ENCODE results near the gene DTNA.

Gene DTNA

DNA sequence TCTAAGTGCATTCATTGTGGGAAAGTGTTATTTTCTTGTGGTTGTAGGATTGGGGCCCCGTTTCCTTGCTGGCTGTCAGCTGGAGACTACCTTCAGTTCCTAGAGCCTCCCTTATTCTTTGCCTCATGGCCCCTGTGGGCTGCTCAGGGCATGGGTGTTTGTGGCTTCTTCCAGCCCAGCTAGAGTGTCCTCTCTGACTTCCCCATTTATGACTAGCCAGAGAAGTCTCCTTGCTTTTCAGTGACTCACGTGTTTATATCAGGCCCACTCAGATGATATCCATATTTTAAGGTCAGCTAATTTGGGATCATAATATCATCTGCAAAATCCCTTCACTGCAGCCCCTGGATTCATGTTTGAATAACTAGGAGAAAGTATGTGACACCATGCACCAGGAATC is 62.8 kb downstream of the DTNA start:
- FAIRE-seq = no peak

GRCh38 chr18:34773378-34773777 is 63.3 kb downstream of the DTNA start:
- FAIRE-seq = no peak

DNA sequence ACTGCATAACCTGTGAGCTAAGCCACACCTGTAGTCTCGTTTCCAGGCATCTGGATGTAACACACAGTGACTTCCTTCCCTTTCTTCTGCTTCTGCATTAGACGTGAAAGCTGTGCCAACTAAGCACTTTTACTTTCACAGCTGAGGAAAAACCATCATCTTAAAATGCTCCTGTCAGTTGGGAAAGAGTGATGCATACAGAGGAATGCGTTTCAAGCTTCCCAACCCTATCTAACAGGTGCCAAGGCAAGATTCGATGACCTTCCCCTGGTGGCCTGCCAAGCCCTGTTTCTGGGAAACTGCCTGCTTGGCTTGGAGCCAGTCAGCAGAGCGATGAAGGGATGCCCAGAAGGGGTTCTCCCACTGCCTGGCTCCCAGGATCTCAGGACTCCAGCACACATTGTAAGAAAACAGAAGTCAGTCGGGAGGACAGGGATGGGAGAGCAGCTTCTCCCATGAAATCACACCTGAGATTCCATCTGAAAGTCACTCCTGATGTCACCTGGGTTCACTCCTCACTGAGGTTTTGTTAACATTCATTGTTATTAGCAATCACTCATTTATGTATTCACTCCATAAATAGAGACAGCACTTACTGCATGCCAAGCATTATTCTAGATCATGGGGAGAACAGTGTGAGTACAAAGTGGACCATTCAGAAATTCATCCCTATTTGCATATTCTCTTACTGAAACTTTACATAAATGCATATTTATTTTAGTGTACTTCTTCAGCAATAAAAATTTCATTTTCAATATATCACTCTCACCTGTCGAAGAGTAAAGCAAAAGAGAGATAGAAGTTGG is 64.1 kb downstream of the DTNA start:
- no peak for FAIRE-seq

- FAIRE-seq = no peak
These were observed 65.4 kb downstream of the DTNA start for GRCh38 chr18:34775461-34775860.

DNA sequence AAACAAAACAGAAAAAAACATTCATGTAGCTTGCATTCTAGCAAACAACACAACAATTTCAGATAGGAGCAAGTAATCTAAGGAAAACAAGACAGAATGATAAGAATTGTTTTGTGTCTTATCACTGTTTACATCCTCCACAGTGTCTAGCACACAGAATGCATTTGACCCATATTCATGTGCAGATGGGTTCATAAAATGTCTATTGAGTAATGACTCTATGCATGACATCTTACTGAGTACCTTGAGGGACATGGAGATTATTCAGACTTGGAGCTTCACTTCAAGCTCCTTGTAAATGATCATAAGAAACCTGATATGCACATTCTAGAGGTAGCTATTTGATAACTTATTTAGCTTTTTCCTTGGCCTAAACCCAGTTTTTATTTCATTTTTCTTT is 69.0 kb downstream of the DTNA start:
- no peak for FAIRE-seq

- no peak for FAIRE-seq
These were observed 70.8 kb downstream of the DTNA start for GRCh38 chr18:34780856-34781255.

DNA sequence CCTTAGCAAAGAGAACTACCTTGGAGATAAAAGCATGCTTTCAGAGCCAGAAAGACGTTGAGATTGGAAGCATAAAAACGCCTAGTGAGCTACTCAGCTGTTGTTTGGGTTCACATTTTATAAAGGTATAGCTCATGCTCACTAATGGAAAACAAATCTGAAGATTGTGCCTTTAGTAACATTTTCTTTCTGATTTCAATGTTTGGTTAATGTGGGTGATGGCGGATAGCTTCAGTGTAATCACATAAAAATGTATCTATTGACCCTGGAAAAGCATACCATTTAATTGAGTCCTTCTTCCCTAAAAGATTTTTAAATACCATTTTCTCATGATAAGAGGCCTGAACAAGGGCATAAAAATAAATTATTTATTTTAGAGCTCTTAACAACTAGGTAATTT is 73.4 kb downstream of the DTNA start:
- no peak for FAIRE-seq

GRCh38 chr18:34786162-34786741 is 76.2 kb downstream of the DTNA start:
- no peak for FAIRE-seq

DNA sequence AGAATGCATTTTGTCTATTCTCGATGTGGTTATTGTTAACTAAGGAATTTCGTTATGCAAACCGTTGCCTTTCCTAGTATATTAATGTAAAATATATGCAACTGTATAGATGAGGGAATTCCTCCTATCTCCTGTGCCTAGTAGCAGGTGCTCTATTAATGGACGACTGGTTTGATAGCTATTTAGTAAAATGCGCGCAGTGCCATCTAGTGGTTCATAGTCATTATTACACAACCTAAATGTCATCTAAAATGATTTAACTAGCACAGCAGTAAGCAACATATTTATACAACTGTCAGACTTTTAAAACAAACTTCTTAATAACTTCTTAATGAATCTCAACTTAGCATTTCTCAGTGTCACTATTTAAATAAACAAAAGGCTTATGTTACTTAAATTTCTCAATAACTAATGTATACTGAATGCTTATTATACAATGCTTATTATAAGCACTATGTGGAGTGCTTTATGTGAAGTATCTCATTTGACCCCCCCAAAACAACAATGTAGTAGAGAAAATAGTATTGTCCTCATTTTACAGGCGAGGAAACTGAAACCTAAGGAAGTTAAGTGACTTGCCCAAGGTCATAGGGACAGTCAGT is 77.9 kb downstream of the DTNA start:
- peak; percentile 68 for FAIRE-seq

DNA sequence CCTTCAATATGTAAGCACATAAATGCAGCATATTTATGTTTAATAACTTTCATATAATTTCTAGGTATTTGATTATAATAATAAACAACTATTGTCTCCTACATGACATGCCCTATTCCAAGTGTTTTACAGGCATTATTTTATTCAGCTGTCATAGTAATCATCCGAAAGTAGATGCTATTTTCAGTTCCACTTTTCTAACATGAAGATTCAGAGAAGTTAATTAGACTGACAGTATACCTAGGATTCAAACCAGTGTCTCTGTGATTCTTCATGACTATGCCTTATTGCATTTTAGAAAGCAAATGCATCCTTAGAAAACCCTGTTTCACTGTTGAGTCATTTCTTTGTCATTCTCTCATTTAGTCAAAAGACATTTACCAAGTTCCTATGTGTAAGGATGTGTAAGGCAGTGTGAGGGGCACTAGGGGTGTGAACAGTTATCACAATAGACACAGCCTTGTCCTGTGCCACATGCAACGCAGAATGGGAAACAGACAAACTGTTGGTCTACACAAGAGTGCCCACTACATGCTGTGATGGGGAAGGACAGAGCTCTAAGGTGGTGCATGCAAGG is 79.8 kb downstream of the DTNA start:
- FAIRE-seq = no peak

DNA sequence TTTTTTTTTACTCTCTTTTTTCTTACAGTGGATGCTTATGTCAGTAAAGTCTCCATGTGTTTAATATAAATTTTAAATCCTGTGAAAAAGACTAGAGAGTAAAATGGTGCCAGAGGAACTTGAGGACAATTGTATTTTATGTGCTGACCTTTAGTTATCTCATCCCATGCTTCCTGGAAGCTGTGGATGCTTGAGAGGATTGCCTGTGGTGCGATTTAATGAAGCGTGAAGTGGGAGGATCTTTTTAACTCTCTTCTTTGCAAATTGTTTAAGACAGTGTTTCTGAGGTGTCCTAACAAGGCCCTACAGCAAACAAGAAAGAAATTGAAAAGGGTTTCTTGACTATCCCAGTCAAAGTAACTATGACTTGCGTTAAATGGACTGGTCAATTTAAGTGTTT is 84.2 kb downstream of the DTNA start:
- FAIRE-seq = no peak

GRCh38 chr18:34795070-34795732 is 85.1 kb downstream of the DTNA start:
- FAIRE-seq = no peak

GRCh38 chr18:34796035-34796657 is 86.0 kb downstream of the DTNA start:
- FAIRE-seq = no peak

DNA sequence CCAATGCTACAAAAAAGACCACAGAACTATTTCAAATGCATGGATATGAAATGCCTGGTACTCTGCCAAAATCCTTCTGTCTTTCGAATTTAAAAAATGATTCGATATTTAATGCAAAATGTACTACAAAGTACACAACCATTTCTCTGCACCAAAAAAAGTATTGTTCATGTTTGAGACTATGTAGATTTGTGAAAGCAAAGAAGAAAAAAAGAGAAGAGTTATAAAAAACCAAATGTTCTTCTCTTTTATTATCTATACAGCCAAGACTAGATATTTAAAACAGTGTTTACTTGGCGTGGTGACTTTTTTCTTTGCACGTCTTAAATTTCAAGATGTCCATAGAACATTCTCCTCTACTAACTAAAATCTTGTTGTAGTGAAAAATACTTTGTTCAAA is 89.2 kb downstream of the DTNA start:
- no peak for FAIRE-seq

DNA sequence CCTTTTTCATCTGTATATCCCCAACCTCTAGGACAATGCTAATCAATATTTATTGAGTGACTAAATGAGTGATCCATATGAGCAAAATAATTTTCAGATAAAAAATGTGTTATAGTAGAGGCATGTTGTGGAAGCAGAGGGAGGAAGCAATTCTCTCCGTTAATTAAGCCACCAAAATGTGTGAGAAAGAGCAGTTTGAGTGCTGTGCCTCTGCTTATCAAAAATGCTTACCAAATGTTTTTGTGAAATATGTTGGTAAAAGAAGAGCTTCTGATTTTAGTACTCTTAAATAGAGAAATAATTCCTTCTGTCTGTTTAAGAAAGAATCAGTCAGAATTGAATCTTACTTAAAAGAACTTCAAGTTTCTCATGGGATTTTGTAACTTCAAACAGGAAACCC is 90.3 kb downstream of the DTNA start:
- no peak for FAIRE-seq

DNA sequence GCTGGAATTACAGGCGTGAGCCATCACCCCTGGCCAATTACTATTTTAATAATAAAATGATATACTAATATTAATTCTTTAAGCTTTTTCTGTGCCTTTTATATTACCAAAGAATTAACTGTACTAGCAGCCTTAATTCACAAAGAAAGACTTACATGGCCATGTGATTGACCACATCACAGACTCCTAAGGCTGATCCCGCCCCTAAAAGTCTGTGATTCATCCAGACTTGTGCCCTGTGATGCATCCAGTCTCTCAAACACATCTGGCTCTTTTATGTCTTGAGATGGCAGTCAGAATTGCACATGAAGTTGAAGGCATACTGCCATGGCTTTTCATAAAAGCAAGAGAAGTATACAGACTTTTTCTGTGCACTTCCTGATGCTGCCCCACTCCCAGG is 91.7 kb downstream of the DTNA start:
- FAIRE-seq = no peak

- FAIRE-seq = no peak
These were observed 92.9 kb downstream of the DTNA start for GRCh38 chr18:34802959-34803358.

DNA sequence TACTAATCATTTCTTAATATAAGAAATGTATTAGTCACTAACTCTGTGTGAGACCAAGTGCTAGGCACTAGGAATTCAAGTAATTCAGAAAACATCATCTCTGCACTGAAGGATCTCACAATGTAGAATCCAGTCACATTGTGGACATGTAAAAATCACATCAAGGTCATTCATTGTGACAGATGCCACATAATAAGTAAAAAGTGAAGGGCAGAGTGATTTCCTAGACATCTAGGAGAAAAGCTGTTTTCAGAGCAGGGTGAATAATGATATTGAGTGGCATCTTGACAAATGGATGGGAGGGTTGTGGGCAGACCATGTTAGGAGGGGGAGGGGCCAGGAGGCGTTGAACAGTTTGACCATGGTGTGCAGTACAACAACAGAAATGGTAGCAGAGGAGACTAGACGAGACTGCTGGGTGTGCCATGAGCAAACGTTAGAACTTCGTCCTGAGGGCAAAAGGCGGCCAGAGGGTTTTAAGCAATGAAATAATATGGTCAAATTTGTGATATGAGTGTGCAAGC is 93.8 kb downstream of the DTNA start:
- no peak for FAIRE-seq

- no peak for FAIRE-seq
These were observed 95.2 kb downstream of the DTNA start for GRCh38 chr18:34805103-34805877.

DNA sequence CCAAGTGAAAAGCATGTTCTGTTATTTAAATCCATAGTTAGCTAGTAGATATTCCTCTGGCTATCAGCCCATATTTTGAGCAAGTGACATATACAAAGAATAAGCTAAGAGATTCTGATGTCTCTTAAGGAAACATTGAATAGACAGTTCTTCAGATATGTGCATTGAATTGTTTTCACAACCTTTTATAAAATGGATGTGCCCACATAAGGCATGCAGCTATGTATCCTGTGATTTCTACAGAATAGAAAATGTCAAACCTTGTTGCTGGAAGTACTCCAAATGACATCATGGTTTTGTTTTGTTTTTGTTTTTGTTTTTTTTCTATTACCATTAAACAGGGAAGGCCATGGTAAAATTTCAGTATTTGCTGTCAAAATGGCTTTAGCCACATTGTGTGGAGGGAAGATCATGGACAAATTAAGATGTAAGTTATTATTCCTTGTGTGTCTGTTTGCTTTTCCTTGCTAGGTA is 95.8 kb downstream of the DTNA start:
- FAIRE-seq = no peak

DNA sequence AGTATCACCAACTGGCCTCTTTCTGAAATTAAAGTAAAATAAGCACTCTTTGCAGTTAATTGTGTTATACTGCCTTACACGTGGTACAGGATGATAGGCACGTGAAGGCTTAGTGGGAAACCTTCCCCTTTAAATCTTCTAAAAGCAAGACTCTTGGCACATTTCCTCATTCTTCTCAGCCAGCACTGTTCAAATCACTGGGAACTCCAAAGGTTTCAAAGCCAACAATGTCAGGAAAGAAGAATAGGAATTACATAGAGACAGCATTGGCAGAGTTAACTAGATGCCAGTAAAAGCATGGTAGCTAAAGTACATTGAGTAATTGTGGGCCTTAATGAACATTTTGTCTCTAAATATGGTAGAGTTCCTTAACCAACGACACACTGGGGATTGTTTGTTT is 96.4 kb downstream of the DTNA start:
- FAIRE-seq = no peak

Data from colon (tissue), 2 donors.